AG10803 (cell line): ENCODE measurements around the gene NOL12.
A peak's percentile ranks its signal among the peaks of the same experiment; 100 is the strongest.

Experiments
- DNase-seq: peaks from one replicate; pipeline ENCODE4 v3.0.0; 2010; ENCODE audit warnings: low read depth
- H3K4me3 ChIP-seq: 2 replicates; pipeline ENCODE4 v1.5.1; 2011; ENCODE audit warnings: mild to moderate bottlenecking, low read length, control low read depth
- CTCF ChIP-seq: conservative IDR thresholded peaks from 2 replicates; pipeline ENCODE4 v1.5.1; 2011; ENCODE audit warnings: mild to moderate bottlenecking, low read length, control low read depth, inconsistent platforms

NOL12 gene

GRCh38 chr22:37659897-37660708 is 26.0 kb upstream of the NOL12 start:
- peak overlapping the region; percentile 72 for H3K4me3 ChIP-seq
- no peak for DNase-seq
- TF ChIP-seq CTCF, result no peak

- no peak overlapping the region for H3K4me3 ChIP-seq
- TF ChIP-seq CTCF, result no peak
- no peak for DNase-seq
These were observed 25.5 kb upstream of the NOL12 start for GRCh38 chr22:37660709-37661045.

GRCh38 chr22:37661160-37661924 is 24.8 kb upstream of the NOL12 start:
- H3K4me3 ChIP-seq, result peak overlapping the region; percentile 31
- TF ChIP-seq CTCF, result peak; percentile 71
- DNase-seq, result peak; percentile 78

GRCh38 chr22:37662039-37662438 is 24.1 kb upstream of the NOL12 start:
- no peak for TF ChIP-seq CTCF
- no peak overlapping the region for H3K4me3 ChIP-seq
- no peak for DNase-seq

- peak; percentile 29 for DNase-seq
- TF ChIP-seq CTCF, result no peak
- H3K4me3 ChIP-seq, result no peak overlapping the region
These were observed 22.5 kb upstream of the NOL12 start for GRCh38 chr22:37663521-37664140.

- DNase-seq, result no peak
- no peak overlapping the region for H3K4me3 ChIP-seq
- no peak for TF ChIP-seq CTCF
These were observed 21.7 kb upstream of the NOL12 start for GRCh38 chr22:37664249-37665101.
